ENCODE data around the gene MAST3. TPM values are rescaled to one million over a fixed set of nuclear protein-coding genes. Genes with fewer than 3 reads are reported as not detected.

The MAST3 gene
- total and polyA plus RNA-seq, 2 donors (not counting 3 experiments of a cell fraction or from before 2014, with no cell fraction given): 1.5 to 2.7 TPM

GRCh38 chr19:18119717-18120105 lies 22.1 kb downstream of the MAST3 start:
- Histone ChIP-seq H3K27me3 (ENCODE audit: control insufficient read depth in 2 of 2, insufficient read depth in 2 of 2, low read length in 2 of 2) (no peaks in the 10 kb centered on the region), H3K36me3 (ENCODE audit: control insufficient read depth in 2 of 2, extremely low read depth in 1 of 2, insufficient read depth in 2 of 2, low read length in 2 of 2) (no peaks in the 10 kb centered on the region), H4K20me1 (replicated peaks; ENCODE audit: control insufficient read depth, extremely low read depth, insufficient read depth, low read length) (no peaks in the 10 kb centered on the region), H3K9me1 (replicated peaks; ENCODE audit: control insufficient read depth, extremely low read depth, insufficient read depth, low read length) (no peaks in the 10 kb centered on the region), H2AFZ (ENCODE audit: low read depth, low read length) (no peak overlapping the region), H3K9ac (replicated peaks; ENCODE audit: extremely low read depth, insufficient read depth, low read length) (no peak overlapping the region), H3K4me3 (replicated peaks in 1 of 3; ENCODE audit: insufficient read depth in 1 of 3, low read depth in 1 of 3, low read length in 3 of 3) (no peak overlapping the region), H3K9me3 (replicated peaks; ENCODE audit: control insufficient read depth, insufficient read depth, low read length) (no peaks in the 10 kb centered on the region), H3K4me2 (ENCODE audit: insufficient read depth, low read length) (no peak overlapping the region), H3K79me2 (ENCODE audit: control insufficient read depth, insufficient read depth, low read length) (no peaks in the 10 kb centered on the region), H3K27ac (ENCODE audit: insufficient read depth, low read depth, low read length) (no peak overlapping the region), H3K4me1 (ENCODE audit: control insufficient read depth, extremely low read depth, insufficient read depth, low read length) (peaks cover 10% of the 10 kb centered on the region)
- TF ChIP-seq CTCF (IDR thresholded peaks at IDR 0.05; ENCODE audit: extremely low read depth in 1 of 2, insufficient read depth in 1 of 2, low read depth in 1 of 2, low read length in 2 of 2): no peak
- no peak for TF ChIP-seq EZH2 (IDR thresholded peaks at IDR 0.05; ENCODE audit: borderline replicate concordance, low read depth, low read length, severe bottlenecking)
- TF ChIP-seq POLR2AphosphoS5 (IDR thresholded peaks at IDR 0.05; ENCODE audit: insufficient read depth, low read depth, low read length): no peak
- TF ChIP-seq MYC (IDR thresholded peaks at IDR 0.05; ENCODE audit: low read depth, low read length): no peak
- no peak for TF ChIP-seq POLR2A (IDR thresholded peaks at IDR 0.05; ENCODE audit: low read depth, low read length)
- no peak for TF ChIP-seq MAX (IDR thresholded peaks at IDR 0.05; ENCODE audit: insufficient read depth, insufficient read length)
- no peak for TF ChIP-seq JUN (IDR thresholded peaks at IDR 0.05; ENCODE audit: borderline replicate concordance, insufficient read depth, insufficient read length, low read depth)
- no peak for TF ChIP-seq FOS (IDR thresholded peaks at IDR 0.05; ENCODE audit: borderline replicate concordance, insufficient read depth, low read length)
- TF ChIP-seq GATA2 (IDR thresholded peaks at IDR 0.05; ENCODE audit: insufficient read depth, insufficient read length, low read depth, low read length): no peak
- BruUV-seq (replicated peaks): no TSS peak
- dilution Hi-C loops (cut with MboI; ENCODE audit: extremely low pct_ligation_motif_present, low sequenced_read_pairs) (no loop called here), intact Hi-C loops (cut with micrococcal nuclease) (loop anchor here (2.0 to 10.0 kb wide), 2 partner anchors 119 to 205 kb away; partner anchors contain the start of gene LSM4)
- no peak for FAIRE-seq
- no peak for DNase-seq (ENCODE audit: low read depth, low spot score)
- ChIA-PET POLR2A (no interaction called here), CTCF (no interaction called here)

Measured in endothelial cell of umbilical vein (primary cell).